Fibroblast of the aortic adventitia (primary cell): ENCODE results near the gene SLCO4A1. TPM values are rescaled to one million over a fixed set of nuclear protein-coding genes. Genes with fewer than 3 reads are reported as not detected.

ENCODE experiments used
- DNase-seq: peaks from one replicate; pipeline ENCODE4 v3.0.0-alpha.2; 2010; ENCODE audit warnings: low read depth
- H3K4me3 ChIP-seq: 2 replicates; pipeline ENCODE4 v1.5.1; 2011; ENCODE audit warnings: low read depth, mild to moderate bottlenecking, control low read depth, low read length, moderate library complexity
- total RNA-seq: library from RNA; depleted of rRNA; stranded (reverse); fragments of >200 nt; gene quantifications from 2 replicates; pipeline ENCODE4 v1.2.3, GENCODE V29; 2012; ENCODE audit warnings: low replicate concordance
- TF ChIP-seq, protein P1 (sequence below): IDR thresholded peaks from 2 replicates; pipeline ENCODE4 v1.5.1; 2011; ENCODE audit warnings: mild to moderate bottlenecking, low read length, control low read depth, inconsistent platforms; ENCODE audit not compliant: insufficient read depth

Gene SLCO4A1
- total RNA-seq, 1 donor, result 0.72 TPM

GRCh38 chr20:62617711-62618483 lies 24.4 kb upstream of the SLCO4A1 start:
- TF ChIP-seq, protein P1, sequence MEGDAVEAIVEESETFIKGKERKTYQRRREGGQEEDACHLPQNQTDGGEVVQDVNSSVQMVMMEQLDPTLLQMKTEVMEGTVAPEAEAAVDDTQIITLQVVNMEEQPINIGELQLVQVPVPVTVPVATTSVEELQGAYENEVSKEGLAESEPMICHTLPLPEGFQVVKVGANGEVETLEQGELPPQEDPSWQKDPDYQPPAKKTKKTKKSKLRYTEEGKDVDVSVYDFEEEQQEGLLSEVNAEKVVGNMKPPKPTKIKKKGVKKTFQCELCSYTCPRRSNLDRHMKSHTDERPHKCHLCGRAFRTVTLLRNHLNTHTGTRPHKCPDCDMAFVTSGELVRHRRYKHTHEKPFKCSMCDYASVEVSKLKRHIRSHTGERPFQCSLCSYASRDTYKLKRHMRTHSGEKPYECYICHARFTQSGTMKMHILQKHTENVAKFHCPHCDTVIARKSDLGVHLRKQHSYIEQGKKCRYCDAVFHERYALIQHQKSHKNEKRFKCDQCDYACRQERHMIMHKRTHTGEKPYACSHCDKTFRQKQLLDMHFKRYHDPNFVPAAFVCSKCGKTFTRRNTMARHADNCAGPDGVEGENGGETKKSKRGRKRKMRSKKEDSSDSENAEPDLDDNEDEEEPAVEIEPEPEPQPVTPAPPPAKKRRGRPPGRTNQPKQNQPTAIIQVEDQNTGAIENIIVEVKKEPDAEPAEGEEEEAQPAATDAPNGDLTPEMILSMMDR, result no peak
- no peak overlapping the region for H3K4me3 ChIP-seq
- no peak for DNase-seq

GRCh38 chr20:62618611-62619529 lies 23.4 kb upstream of the SLCO4A1 start:
- no peak overlapping the region for H3K4me3 ChIP-seq
- TF ChIP-seq, protein P1, result no peak
- no peak for DNase-seq

DNA sequence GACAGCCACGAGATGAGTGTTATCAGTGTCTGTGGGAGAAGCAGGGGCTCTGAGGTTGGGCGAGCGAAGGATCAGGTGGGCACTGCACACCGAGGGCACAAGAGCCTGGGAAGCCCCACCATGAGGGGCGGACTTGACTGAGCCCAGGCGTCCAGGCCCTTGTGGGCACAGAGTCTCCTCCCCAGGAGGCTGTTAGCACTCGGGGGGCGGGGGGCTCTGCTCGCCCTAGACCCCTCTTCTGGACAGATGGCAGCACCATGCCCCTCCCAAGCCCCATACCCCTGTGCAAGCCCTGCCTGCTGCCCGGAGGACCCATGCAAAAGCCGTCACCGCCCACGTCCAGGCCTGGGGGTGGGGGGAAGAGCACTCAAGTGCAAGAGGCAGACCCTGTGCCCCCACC lies 21.7 kb upstream of the SLCO4A1 start:
- no peak for DNase-seq
- TF ChIP-seq, protein P1, result no peak
- no peak overlapping the region for H3K4me3 ChIP-seq

DNA sequence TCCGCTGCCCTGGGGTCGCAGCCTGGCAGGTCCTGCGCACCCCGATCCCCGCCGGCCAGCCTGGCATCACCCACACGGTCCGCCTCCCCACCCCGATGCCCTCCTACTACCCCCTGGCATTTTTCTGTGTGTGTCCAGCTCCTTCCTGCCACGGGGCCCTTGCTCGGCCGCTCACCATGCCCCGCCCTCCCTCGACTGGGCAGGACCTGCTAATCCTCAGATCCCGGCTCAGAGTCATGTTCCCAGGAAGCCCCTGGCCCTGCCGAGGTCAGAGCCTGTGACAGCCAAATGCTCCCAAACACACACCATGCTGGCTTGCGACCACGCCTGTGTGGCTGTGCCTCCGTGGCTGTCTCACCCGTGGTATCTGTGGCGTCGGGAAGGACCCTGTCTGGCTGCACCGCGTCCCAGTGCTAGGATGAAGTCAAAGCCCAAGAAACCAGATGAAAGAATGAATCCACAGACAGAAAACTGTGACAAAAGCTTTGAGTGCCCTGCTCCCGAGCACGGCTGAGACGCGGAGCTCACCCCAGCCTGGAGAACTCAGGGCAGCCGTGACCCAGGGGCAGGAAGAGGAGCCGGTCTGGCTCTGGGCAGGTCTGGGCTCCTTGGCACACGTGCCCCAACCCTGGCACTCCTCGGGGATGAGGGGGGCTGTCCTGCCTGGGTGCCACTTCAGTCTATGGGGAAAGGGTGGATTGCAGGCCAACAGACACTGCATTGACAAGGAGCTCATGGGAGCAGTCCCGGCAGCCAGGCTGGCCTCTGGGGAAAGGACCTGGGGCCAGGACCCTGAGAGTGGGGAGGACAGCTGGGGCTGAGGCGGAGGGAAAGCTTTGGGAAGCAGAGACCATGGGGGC lies 20.8 kb upstream of the SLCO4A1 start:
- TF ChIP-seq, protein P1, result no peak
- DNase-seq, result no peak
- no peak overlapping the region for H3K4me3 ChIP-seq

- H3K4me3 ChIP-seq, result no peak overlapping the region
- TF ChIP-seq, protein P1, result no peak
- no peak for DNase-seq
Measured at GRCh38 chr20:62622178-62622876, 20.0 kb upstream of the SLCO4A1 start.
